Transverse colon (tissue), 4 donors: ENCODE measurements around the gene NME3.

Experiments
- EP300 ChIP-seq: sonication (generic); formaldehyde crosslinking; IDR thresholded peaks from one replicate; pipeline ENCODE4 v1.6.1; 2017; ENCODE audit warnings: antibody characterized with exemption, low read depth
- POLR2A ChIP-seq: fragments of 450-650 bp; IDR thresholded peaks from one replicate; pipeline ENCODE4 v1.6.1; 2016; ENCODE audit warnings: antibody characterized with exemption, mild to moderate bottlenecking, moderate library complexity
- POLR2AphosphoS5 ChIP-seq, 3 donors: sonication (generic); formaldehyde crosslinking; IDR thresholded peaks; one replicate each; pipeline ENCODE4 v1.6.1; 2016; ENCODE audit warnings: antibody characterized with exemption in 3 of 3
- TF ChIP-seq, protein P1 (sequence below), 5 experiments: fragments of 200-600 bp in 3 of 5; fragments of 450-650 bp in 2 of 5; sonication (generic) in 3 of 5; IDR thresholded peaks; 1 replicate in 2 of 5; 2 replicates in 3 of 5; pipeline ENCODE4 v1.5.1; 2016 to 2017; ENCODE audit warnings: antibody characterized with exemption in 5 of 5, inconsistent platforms in 3 of 5, mild to moderate bottlenecking in 2 of 5, moderate library complexity in 1 of 5

DNA sequence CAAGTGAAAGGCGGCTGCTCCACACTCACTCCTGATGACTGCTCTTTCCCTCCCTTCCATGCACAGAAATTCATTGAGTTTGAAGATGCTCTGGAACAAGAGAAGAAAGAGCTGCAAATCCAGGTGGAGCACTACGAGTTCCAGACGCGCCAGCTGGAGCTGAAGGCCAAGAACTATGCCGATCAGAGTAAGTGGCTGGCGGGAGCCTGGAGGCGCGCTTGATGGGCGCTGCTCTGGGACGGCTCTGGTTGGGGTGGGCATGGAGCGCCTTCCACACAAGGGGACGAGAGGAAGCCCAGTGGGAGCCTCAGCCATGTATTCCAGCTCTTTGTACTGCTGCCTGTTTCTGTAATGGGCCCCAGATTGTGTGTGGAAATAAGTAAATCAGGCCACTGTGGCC lies 46.9 kb downstream of the NME3 start:
- TF ChIP-seq, protein P1, sequence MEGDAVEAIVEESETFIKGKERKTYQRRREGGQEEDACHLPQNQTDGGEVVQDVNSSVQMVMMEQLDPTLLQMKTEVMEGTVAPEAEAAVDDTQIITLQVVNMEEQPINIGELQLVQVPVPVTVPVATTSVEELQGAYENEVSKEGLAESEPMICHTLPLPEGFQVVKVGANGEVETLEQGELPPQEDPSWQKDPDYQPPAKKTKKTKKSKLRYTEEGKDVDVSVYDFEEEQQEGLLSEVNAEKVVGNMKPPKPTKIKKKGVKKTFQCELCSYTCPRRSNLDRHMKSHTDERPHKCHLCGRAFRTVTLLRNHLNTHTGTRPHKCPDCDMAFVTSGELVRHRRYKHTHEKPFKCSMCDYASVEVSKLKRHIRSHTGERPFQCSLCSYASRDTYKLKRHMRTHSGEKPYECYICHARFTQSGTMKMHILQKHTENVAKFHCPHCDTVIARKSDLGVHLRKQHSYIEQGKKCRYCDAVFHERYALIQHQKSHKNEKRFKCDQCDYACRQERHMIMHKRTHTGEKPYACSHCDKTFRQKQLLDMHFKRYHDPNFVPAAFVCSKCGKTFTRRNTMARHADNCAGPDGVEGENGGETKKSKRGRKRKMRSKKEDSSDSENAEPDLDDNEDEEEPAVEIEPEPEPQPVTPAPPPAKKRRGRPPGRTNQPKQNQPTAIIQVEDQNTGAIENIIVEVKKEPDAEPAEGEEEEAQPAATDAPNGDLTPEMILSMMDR (IDR thresholded peaks at IDR 0.05) = no peak
- TF ChIP-seq POLR2A (no peak), POLR2AphosphoS5 (IDR thresholded peaks at IDR 0.05) (no peak), EP300 (no peak)
